ENCODE data around the gene IQCE.

DNA sequence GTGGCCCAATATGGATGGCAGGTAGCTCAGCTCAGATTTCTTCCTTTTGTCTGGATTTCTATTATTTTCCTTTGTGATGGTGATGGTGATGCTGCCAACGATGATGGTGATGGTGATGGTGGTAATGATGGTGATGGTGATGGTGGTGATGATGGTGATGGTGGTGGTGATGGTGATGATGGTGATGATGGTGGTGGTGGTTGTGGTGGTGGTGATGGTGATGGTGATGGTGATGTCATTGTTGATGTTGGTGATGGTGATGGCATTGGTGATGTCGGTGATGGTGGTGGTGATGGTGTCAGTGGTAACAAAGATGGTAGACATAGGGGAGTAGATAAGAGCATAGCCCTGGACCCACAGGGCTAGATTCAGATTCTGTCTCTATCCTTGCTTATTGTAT lies 98.4 kb downstream of the IQCE start:
- no peak for TF ChIP-seq POLR2A (IDR thresholded peaks at IDR 0.05)
- TF ChIP-seq, protein P1, sequence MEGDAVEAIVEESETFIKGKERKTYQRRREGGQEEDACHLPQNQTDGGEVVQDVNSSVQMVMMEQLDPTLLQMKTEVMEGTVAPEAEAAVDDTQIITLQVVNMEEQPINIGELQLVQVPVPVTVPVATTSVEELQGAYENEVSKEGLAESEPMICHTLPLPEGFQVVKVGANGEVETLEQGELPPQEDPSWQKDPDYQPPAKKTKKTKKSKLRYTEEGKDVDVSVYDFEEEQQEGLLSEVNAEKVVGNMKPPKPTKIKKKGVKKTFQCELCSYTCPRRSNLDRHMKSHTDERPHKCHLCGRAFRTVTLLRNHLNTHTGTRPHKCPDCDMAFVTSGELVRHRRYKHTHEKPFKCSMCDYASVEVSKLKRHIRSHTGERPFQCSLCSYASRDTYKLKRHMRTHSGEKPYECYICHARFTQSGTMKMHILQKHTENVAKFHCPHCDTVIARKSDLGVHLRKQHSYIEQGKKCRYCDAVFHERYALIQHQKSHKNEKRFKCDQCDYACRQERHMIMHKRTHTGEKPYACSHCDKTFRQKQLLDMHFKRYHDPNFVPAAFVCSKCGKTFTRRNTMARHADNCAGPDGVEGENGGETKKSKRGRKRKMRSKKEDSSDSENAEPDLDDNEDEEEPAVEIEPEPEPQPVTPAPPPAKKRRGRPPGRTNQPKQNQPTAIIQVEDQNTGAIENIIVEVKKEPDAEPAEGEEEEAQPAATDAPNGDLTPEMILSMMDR (IDR thresholded peaks at IDR 0.05), result no peak
